Thoracic aorta (tissue), 2 donors: ENCODE data around the gene STAB2. TPM values are rescaled to one million over a fixed set of nuclear protein-coding genes. Genes with fewer than 3 reads are reported as not detected.
"Not testable (repeated sequence)": the region's sequence is repeated elsewhere in the genome, so short reads cannot be mapped to it uniquely, and the experiment has no call there.

Experiments used
- ATAC-seq: fragments of 150-250 bp; one replicate; pipeline ENCODE4 v1.8.0; 2017; ENCODE audit warnings: low read depth; ENCODE audit not compliant: insufficient number of reproducible peaks, low FRiP score
- DNase-seq: peaks from one replicate; pipeline ENCODE4 v3.0.0-alpha.2; 2020; ENCODE audit warnings: low spot score
- H3K27ac ChIP-seq, 2 donors: fragments of 200-600 bp; sonication (generic); 1 replicate in 1 of 2; 2 replicates in 1 of 2; pipeline ENCODE4 v1.5.1; 2016; ENCODE audit warnings: mild to moderate bottlenecking in 2 of 2, moderate library complexity in 2 of 2
- H3K27me3 ChIP-seq: fragments of 200-600 bp; sonication (generic); replicated peaks from 2 replicates; pipeline ENCODE4 v1.6.0; 2016; ENCODE audit warnings: mild to moderate bottlenecking; ENCODE audit not compliant: insufficient read depth
- H3K36me3 ChIP-seq: fragments of 200-600 bp; sonication (generic); one replicate; pipeline ENCODE4 v1.5.1; 2016
- H3K4me1 ChIP-seq, 2 donors: fragments of 200-600 bp; sonication (generic); 1 replicate in 1 of 2; 2 replicates in 1 of 2; pipeline versions ENCODE4 v1.5.1 to v1.6.0; 2016; ENCODE audit warnings: low read depth in 2 of 2, mild to moderate bottlenecking in 1 of 2; ENCODE audit not compliant: control insufficient read depth in 1 of 2
- H3K4me3 ChIP-seq: fragments of 200-600 bp; sonication (generic); 2 replicates; pipeline ENCODE4 v1.5.1; 2016; ENCODE audit warnings: mild to moderate bottlenecking
- H3K9me3 ChIP-seq: fragments of 200-600 bp; sonication (generic); 2 replicates; pipeline ENCODE4 v1.5.1; 2016
- total RNA-seq, 2 donors: library from RNA; depleted of rRNA; stranded (reverse); fragments of >200 nt; gene quantifications; one replicate each; pipeline versions ENCODE4 v1.1.0 to v1.2.3, GENCODE V29; 2016
- TF ChIP-seq, protein P1 (sequence below): fragments of 200-600 bp; sonication (generic); IDR thresholded peaks from one replicate; pipeline ENCODE4 v1.5.1; 2019; ENCODE audit warnings: antibody characterized with exemption

The STAB2 gene
- total RNA-seq, 2 donors from 2014 or later: not detected

DNA sequence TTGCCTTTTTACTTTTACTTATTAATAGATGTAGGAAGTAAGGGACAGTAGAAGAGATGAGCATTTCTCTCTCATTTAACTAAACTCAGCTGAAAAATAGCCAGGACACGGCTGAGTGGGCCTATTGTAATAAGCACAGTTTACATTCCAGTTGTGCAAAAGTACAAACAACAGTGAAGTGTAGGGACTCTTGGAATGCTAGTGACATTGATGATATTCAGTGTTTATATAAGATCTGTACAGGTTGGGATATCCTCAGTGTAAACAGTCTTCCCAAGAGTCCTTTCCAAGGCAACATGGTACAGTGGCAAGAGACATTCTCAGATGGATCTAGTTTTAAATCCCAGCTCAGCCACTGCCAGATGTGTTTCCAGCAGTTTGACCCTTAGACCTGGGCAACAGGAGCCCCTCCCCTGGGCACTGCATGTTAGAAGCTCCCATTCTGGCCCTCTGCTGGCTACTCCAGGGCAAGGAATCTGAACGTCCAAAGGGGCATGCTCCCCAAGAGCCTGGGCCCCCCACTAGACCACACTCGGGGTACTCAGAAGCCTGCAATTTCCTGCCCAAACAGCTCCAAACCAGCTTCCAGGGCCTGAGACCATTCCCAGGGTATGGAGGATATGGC, 55.3 kb downstream of the STAB2 start:
- Histone ChIP-seq H3K4me1 (no peaks in the 10 kb centered on the region), H3K27me3 (no peaks in the 10 kb centered on the region), H3K9me3 (no peaks in the 10 kb centered on the region), H3K36me3 (no peaks in the 10 kb centered on the region), H3K4me3 (no peak overlapping the region), H3K27ac (no peak overlapping the region)
- TF ChIP-seq, protein P1, sequence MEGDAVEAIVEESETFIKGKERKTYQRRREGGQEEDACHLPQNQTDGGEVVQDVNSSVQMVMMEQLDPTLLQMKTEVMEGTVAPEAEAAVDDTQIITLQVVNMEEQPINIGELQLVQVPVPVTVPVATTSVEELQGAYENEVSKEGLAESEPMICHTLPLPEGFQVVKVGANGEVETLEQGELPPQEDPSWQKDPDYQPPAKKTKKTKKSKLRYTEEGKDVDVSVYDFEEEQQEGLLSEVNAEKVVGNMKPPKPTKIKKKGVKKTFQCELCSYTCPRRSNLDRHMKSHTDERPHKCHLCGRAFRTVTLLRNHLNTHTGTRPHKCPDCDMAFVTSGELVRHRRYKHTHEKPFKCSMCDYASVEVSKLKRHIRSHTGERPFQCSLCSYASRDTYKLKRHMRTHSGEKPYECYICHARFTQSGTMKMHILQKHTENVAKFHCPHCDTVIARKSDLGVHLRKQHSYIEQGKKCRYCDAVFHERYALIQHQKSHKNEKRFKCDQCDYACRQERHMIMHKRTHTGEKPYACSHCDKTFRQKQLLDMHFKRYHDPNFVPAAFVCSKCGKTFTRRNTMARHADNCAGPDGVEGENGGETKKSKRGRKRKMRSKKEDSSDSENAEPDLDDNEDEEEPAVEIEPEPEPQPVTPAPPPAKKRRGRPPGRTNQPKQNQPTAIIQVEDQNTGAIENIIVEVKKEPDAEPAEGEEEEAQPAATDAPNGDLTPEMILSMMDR: no peak
- ATAC-seq: no peak
- DNase-seq: no peak

GRCh38 chr12:103645202-103645601, 58.1 kb downstream of the STAB2 start:
- Histone ChIP-seq H3K27ac (peak overlapping the region in 1 of 2 donors; percentile 23), H3K4me1 (no peaks in the 10 kb centered on the region), H3K4me3 (no peak overlapping the region), H3K9me3 (no peaks in the 10 kb centered on the region), H3K36me3 (no peaks in the 10 kb centered on the region), H3K27me3 (no peaks in the 10 kb centered on the region)
- ATAC-seq: no peak
- no peak for DNase-seq
- TF ChIP-seq, protein P1: no peak

DNA sequence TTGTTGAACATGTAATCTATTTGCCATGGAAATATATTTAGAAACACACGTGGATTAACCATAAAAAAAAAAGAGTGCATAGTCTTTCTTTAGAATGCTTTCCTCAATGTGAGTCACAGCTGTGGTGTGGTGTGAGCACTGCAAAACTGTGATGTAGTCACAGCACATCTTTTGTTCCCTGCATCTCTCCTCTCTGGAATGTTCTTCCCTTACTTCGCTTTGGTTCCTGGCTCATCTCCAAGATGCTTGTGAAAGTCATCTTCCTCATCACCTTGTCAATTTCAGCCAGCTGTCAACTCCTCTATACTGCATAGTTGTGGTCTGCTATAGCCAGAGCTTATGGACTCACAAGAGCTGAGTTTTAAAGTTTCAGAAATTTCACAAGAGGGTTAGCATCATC, 60.2 kb downstream of the STAB2 start:
- H3K4me3 ChIP-seq: no peak overlapping the region
- ATAC-seq: no peak
- no peak overlapping the region for H3K27ac ChIP-seq

DNA sequence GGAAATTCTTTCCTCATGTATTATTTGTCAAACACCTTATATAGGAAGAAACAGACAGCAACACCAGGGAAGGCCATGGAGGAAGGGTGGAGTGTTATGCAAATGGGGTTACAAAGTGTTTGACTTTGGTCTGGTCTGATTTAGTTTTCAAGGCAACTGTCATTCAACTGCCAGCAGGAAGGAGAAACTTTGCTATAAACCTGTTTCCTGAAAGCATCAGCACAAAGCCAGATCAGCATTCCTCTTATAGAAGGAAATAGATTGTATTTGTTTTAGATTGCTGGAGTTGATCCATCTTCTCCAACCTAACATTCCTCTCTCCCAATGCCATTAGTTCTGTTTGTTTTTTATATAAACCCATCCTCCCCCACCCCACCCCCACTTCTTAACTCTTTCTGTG, 65.7 kb downstream of the STAB2 start:
- no peak overlapping the region for H3K4me3 ChIP-seq
- no peaks in the 10 kb centered on the region for H3K4me1 ChIP-seq
- H3K27me3 ChIP-seq: no peaks in the 10 kb centered on the region
- TF ChIP-seq, protein P1: no peak
- ATAC-seq (no peak), DNase-seq (no peak)
- no peak overlapping the region for H3K27ac ChIP-seq
- no peaks in the 10 kb centered on the region for H3K36me3 ChIP-seq
- H3K9me3 ChIP-seq: no peaks in the 10 kb centered on the region

More for the DNA sequence above, 60.2 kb downstream of the STAB2 start:
- Histone ChIP-seq H3K4me1 (no peaks in the 10 kb centered on the region), H3K27me3 (no peaks in the 10 kb centered on the region), H3K9me3 (no peaks in the 10 kb centered on the region), H3K36me3 (no peaks in the 10 kb centered on the region)
- DNase-seq: no peak
- TF ChIP-seq, protein P1: no peak

DNA sequence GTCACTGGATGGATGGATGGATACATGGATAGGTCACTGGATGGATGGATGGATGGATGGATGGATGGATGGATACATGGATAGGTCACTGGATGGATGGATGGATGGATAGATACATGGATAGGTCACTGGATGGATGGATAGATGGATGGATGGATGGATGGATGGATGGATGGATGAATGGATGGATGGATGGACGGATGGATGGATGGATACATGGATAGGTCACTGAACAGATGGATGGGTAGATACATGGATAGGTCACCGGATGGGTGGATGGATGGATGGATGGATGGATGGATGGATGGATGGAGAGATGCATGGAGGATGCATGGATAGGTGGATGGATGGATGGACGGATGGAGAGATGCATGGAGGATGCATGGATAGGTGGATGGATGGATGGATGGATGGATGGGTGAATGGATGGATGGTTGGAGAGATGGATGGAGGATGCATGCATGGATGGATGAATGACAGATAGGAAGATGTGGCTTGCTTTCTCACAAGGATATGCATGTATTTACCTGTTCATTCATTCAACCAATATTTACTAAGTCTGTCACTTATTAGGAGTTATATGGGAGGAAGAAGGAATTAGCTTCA, 66.6 kb downstream of the STAB2 start:
- not testable (repeated sequence) for H3K27ac ChIP-seq, ATAC-seq, H3K9me3 ChIP-seq, H3K36me3 ChIP-seq, H3K27me3 ChIP-seq, DNase-seq, H3K4me1 ChIP-seq, H3K4me3 ChIP-seq
